Endodermal cell (in vitro differentiated cells): ENCODE data around the gene GPR61. TPM values are rescaled to one million over a fixed set of nuclear protein-coding genes. Genes with fewer than 3 reads are reported as not detected.

Experiments used
- DNase-seq: peaks from one replicate; pipeline ENCODE4 v3.0.0-alpha.2; 2017
- H3K27ac ChIP-seq: 2 replicates; pipeline ENCODE4 v1.5.1; 2013; ENCODE audit warnings: mild to moderate bottlenecking, low read depth, low read length, moderate library complexity
- H3K27me3 ChIP-seq: 2 replicates; pipeline ENCODE4 v1.6.1; 2013; ENCODE audit warnings: mild to moderate bottlenecking, low read length, moderate library complexity; ENCODE audit not compliant: insufficient read depth, control insufficient read depth, poor library complexity, severe bottlenecking
- H3K36me3 ChIP-seq: 2 replicates; pipeline ENCODE4 v1.7.0; 2013; ENCODE audit warnings: mild to moderate bottlenecking, low read length, moderate library complexity; ENCODE audit not compliant: control insufficient read depth, insufficient read depth
- H3K4me1 ChIP-seq: one replicate; pipeline ENCODE4 v1.7.0; 2013; ENCODE audit warnings: low read length; ENCODE audit not compliant: control insufficient read depth, insufficient read depth
- H3K4me3 ChIP-seq: 2 replicates; pipeline ENCODE4 v1.5.1; 2013; ENCODE audit warnings: mild to moderate bottlenecking, low read length, moderate library complexity
- H3K9ac ChIP-seq: 2 replicates; pipeline ENCODE4 v1.6.1; 2013; ENCODE audit warnings: mild to moderate bottlenecking, low read length, moderate library complexity; ENCODE audit not compliant: poor library complexity, severe bottlenecking; ENCODE audit errors: extremely low read depth
- H3K9me3 ChIP-seq: 2 replicates; pipeline ENCODE4 v1.6.1; 2013; ENCODE audit warnings: mild to moderate bottlenecking, low read length, moderate library complexity; ENCODE audit not compliant: control insufficient read depth
- H3K27ac Mint-ChIP-seq: 2 replicates; pipeline ENCODE4 v1.8.0; 2020; ENCODE audit warnings: mixed read lengths
- H3K27me3 Mint-ChIP-seq: 2 replicates; pipeline ENCODE4 v1.8.0; 2021; ENCODE audit warnings: mild to moderate bottlenecking, mixed read lengths; ENCODE audit not compliant: insufficient read depth
- H3K36me3 Mint-ChIP-seq: 2 replicates; pipeline ENCODE4 v1.8.0; 2020; ENCODE audit warnings: low read depth, mixed read lengths
- H3K4me1 Mint-ChIP-seq: 2 replicates; pipeline ENCODE4 v1.8.0; 2020; ENCODE audit warnings: mixed read lengths
- H3K4me3 Mint-ChIP-seq: 2 replicates; pipeline ENCODE4 v1.8.0; 2020; ENCODE audit warnings: mild to moderate bottlenecking, moderate library complexity, mixed read lengths
- H3K9me3 Mint-ChIP-seq: 2 replicates; pipeline ENCODE4 v1.8.0; 2020; ENCODE audit warnings: mild to moderate bottlenecking, mixed read lengths
- WGBS, 2 experiments: methylation state at CpG; one replicate each; pipeline versions ENCODE4 v1.1.5 to v1.1.7; 2013; ENCODE audit warnings: missing lambda C conversion rate in 2 of 2, mixed read lengths in 1 of 2; ENCODE audit not compliant: insufficient coverage in 1 of 2, insufficient read length in 1 of 2; 5-methylcytosine and 5-hydroxymethylcytosine counted together
- long read RNA-seq, 4 experiments: library from polyadenylated mRNA in 2 of 4; library from RNA in 1 of 4; library from capped mRNA in 1 of 4; stranded (forward) in 3 of 4; unstranded in 1 of 4; transcript quantifications; one replicate each; pipeline ENCODE4 v2.0.0, GENCODE V29; 2020 to 2021; ENCODE audit warnings: inconsistent platforms in 1 of 4
- polyA plus RNA-seq, 2 experiments: library from polyadenylated mRNA; stranded (reverse); fragments of 50-300 nt; gene quantifications; one replicate each; pipeline ENCODE4 v1.2.3, GENCODE V29; 2013
- total RNA-seq, 2 donors: library from RNA; stranded (reverse); fragmentation: NEBNext Ultra II Directional in 1 of 2; extraction: Animal tissue kit (Norgen Biotek cat#: 25700) in 1 of 2; gene quantifications; 2 replicates in 1 of 2; 3 replicates in 1 of 2; pipeline ENCODE4 v1.2.1, GENCODE V29; 2021
- TF ChIP-seq, protein P1 (sequence below): fragments of 200-600 bp; sonication (generic); conservative IDR thresholded peaks from 2 replicates; pipeline ENCODE4 v1.5.0; 2021; ENCODE audit warnings: antibody characterized with exemption, mild to moderate bottlenecking

Gene GPR61, protein sequence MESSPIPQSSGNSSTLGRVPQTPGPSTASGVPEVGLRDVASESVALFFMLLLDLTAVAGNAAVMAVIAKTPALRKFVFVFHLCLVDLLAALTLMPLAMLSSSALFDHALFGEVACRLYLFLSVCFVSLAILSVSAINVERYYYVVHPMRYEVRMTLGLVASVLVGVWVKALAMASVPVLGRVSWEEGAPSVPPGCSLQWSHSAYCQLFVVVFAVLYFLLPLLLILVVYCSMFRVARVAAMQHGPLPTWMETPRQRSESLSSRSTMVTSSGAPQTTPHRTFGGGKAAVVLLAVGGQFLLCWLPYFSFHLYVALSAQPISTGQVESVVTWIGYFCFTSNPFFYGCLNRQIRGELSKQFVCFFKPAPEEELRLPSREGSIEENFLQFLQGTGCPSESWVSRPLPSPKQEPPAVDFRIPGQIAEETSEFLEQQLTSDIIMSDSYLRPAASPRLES
- total RNA-seq = under 1 TPM in 1 of 2 donors, not detected in 1; 0.93 TPM
- polyA plus RNA-seq (2013, experiment 1 of 2) = 0.46 TPM
- polyA plus RNA-seq (2013, experiment 2 of 2) = not detected
- long read RNA-seq, experiment 1 = 0 reads
- long read RNA-seq, experiment 2 = 0 reads
- long read RNA-seq, experiment 3, full-length matches to known transcripts = 1 of 1 reads
- long read RNA-seq, experiment 3, partial matches to known transcripts = 0 of 1 reads
- long read RNA-seq, experiment 3, other reads (novel, unspliced or antisense) = 0 of 1 reads
- long read RNA-seq, experiment 4 = 0 reads

DNA sequence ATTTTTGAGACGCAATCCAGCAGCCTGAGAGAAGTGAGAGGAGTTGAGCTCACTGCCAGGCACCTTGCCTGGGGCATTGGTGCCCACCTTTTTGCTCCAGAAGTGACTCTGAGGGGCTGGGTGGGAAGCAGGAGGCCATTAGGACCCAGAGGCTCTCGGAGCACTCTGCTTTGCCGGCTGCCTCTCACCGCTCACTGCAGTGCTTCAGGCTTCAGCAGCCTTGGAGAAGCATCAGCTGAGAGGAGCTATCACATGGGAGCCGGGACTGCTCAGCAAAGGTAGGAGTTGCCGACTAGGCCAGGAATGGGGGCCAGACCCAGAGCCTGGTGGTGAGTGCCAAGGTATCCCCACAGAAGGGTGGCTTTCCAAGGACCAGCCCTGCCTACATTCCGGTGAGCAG, at the start of gene GPR61:
TSS of gene GPR61 (plus strand) at position 197 of the 400 bp plus-strand sequence. CDS start 3,151 bp downstream, outside the sequence.
- Histone ChIP-seq H3K4me3 (no peak within 1 kb of the TSS), H3K27ac (no peak within 1 kb of the TSS), H3K36me3 (no peaks in the 10 kb centered on the region), H3K27me3 (peaks cover 11% of the 10 kb centered on the region), H3K9ac (no peak within 1 kb of the TSS), H3K4me1 (no peaks in the 10 kb centered on the region), H3K9me3 (no peaks in the 10 kb centered on the region)
- TF ChIP-seq, protein P1, sequence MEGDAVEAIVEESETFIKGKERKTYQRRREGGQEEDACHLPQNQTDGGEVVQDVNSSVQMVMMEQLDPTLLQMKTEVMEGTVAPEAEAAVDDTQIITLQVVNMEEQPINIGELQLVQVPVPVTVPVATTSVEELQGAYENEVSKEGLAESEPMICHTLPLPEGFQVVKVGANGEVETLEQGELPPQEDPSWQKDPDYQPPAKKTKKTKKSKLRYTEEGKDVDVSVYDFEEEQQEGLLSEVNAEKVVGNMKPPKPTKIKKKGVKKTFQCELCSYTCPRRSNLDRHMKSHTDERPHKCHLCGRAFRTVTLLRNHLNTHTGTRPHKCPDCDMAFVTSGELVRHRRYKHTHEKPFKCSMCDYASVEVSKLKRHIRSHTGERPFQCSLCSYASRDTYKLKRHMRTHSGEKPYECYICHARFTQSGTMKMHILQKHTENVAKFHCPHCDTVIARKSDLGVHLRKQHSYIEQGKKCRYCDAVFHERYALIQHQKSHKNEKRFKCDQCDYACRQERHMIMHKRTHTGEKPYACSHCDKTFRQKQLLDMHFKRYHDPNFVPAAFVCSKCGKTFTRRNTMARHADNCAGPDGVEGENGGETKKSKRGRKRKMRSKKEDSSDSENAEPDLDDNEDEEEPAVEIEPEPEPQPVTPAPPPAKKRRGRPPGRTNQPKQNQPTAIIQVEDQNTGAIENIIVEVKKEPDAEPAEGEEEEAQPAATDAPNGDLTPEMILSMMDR = no peak
- WGBS, 2 experiments = 28 to 50% methylated on average over 5 to 7 of the region's 7 CpGs
- H3K9me3 Mint-ChIP-seq = no peaks in the 10 kb centered on the region
- H3K4me3 Mint-ChIP-seq = no peak within 1 kb of the TSS
- DNase-seq = peak; percentile 64
- H3K27me3 Mint-ChIP-seq = peaks cover 3% of the 10 kb centered on the region
- no peaks in the 10 kb centered on the region for H3K36me3 Mint-ChIP-seq
- peaks cover 2% of the 10 kb centered on the region for H3K4me1 Mint-ChIP-seq
- peak within 1 kb of the TSS; percentile 80 for H3K27ac Mint-ChIP-seq

DNA sequence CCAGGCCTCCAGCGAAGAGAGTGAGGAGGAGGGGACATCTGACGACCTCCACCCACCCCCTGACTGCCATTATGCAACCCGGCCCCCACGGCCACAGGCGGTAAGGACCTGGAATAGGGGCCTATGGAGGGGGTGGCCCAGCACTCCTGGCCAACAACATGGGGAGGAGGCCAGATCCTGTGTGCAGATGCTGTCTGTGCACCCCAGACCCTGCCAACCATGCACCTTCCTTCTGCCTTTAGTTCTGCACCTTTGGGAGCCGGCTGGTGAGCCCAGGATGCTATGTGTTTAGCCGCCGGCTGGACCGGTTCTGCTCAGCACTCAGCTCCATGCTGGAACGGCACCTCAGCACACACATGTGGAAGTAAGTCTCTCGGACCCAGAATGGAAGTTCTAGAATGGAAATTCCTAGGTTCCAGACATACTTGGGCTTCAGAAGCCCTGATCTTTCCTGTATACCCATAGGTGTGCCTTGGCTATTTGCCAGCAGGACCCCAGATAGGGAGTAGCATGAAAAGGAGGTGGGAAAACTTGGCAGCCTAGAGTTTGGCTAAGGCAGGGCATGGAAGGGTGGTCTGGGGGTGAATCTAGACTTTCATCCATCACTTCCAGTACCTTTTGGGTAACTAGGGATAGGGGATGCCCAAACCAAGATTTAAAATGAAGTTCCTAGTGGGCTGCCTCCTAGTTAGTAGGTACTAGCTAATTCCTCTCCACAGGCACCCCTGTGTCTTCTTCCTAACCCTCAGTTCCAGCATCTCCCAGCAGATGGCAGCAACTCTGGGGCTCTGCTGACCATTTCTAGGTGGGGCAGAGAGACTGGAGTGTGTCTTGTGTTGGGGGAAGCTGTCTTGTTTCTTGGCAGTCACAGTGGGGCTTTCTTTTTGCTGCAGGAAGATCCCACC, 49.4 kb upstream of the GPR61 start:
- Mint-ChIP-seq H3K36me3 (peaks cover 4% of the 10 kb centered on the region), H3K27me3 (no peaks in the 10 kb centered on the region), H3K27ac (no peak overlapping the region), H3K9me3 (no peaks in the 10 kb centered on the region), H3K4me1 (peaks cover under 1% of the 10 kb centered on the region), H3K4me3 (no peak overlapping the region)
- no peak overlapping the region for H3K27ac ChIP-seq
- TF ChIP-seq, protein P1 = peak; percentile 85
- H3K9ac ChIP-seq = no peak overlapping the region
- H3K4me1 ChIP-seq = no peaks in the 10 kb centered on the region
- peak; percentile 92 for DNase-seq
- no peaks in the 10 kb centered on the region for H3K27me3 ChIP-seq
- 84 to 98% methylated on average over 6 to 11 of the region's 11 CpGs for WGBS, 2 experiments
- H3K4me3 ChIP-seq = no peak overlapping the region
- H3K36me3 ChIP-seq = peaks cover 13% of the 10 kb centered on the region
- no peaks in the 10 kb centered on the region for H3K9me3 ChIP-seq

GRCh38 chr1:109490934-109491302, 48.8 kb upstream of the GPR61 start:
- H3K9ac ChIP-seq = no peak overlapping the region
- WGBS, 2 experiments = 89 to 94% methylated on average over 5 to 11 of the region's 11 CpGs
- no peaks in the 10 kb centered on the region for H3K27me3 Mint-ChIP-seq

More at GRCh38 chr1:109490934-109491302, 48.8 kb upstream of the GPR61 start:
- no peak for DNase-seq
- Histone ChIP-seq H3K36me3 (peaks cover 13% of the 10 kb centered on the region), H3K4me1 (no peaks in the 10 kb centered on the region), H3K27ac (no peak overlapping the region), H3K9me3 (no peaks in the 10 kb centered on the region), H3K27me3 (no peaks in the 10 kb centered on the region), H3K4me3 (no peak overlapping the region)
- TF ChIP-seq, protein P1 = no peak
- no peak overlapping the region for H3K4me3 Mint-ChIP-seq
- peaks cover 4% of the 10 kb centered on the region for H3K36me3 Mint-ChIP-seq
- no peak overlapping the region for H3K27ac Mint-ChIP-seq
- no peaks in the 10 kb centered on the region for H3K4me1 Mint-ChIP-seq
- H3K9me3 Mint-ChIP-seq = no peaks in the 10 kb centered on the region
